Epidermal melanocyte (primary cell): Measurements from ENCODE around the gene CACTIN.
"Not testable (repeated sequence)": the region's sequence is repeated elsewhere in the genome, so short reads cannot be mapped to it uniquely, and the experiment has no call there.

ENCODE experiments used
- DNase-seq: peaks from one replicate; pipeline ENCODE4 v3.0.0; 2011; ENCODE audit warnings: low spot score; ENCODE audit not compliant: insufficient read length

The CACTIN gene

GRCh38 chr19:3663838-3664237 lies 37.2 kb upstream of the CACTIN start:
- DNase-seq: no peak

GRCh38 chr19:3661284-3662238 lies 35.0 kb upstream of the CACTIN start:
- DNase-seq: no peak

DNA sequence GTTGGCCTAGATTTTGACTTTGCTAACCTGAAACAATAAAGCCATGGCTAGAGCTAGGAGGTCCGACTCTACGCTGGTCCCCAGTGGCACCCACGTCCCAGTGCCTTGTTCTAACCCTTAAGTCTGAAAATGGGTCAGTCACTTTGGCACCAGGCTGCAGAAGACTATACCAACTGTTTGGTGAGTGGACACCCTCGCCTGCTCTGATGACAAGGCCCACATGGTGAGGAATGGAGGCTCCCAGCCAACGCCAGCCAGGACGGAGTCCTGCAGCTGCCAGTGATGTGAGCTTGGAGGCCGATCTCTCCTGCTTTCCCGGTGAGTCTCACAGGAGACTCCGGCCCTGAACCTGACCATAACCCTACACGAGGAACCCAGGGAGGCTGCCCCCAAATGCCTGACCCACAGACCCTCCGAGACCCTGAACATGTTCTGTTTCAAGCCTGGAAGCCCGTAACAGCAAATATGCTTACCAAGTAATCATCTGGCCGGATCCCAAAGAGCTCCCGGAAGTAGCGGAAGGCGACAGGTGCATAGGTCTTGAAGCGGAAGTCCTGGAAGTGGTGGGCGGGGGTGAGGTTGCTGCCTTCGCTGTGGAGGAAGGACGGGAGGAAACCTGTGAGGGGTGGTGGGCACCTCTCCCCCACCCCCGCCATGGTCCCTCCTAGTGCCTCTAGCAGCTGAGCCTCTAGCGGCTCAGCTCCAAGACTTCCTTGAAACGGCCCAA lies 34.1 kb upstream of the CACTIN start:
- no peak for DNase-seq

GRCh38 chr19:3659746-3660112 lies 33.1 kb upstream of the CACTIN start:
- DNase-seq: no peak

GRCh38 chr19:3658870-3659745 lies 32.5 kb upstream of the CACTIN start:
- DNase-seq: no peak

- no peak for DNase-seq
Measured at GRCh38 chr19:3658004-3658869, 31.6 kb upstream of the CACTIN start.

DNA sequence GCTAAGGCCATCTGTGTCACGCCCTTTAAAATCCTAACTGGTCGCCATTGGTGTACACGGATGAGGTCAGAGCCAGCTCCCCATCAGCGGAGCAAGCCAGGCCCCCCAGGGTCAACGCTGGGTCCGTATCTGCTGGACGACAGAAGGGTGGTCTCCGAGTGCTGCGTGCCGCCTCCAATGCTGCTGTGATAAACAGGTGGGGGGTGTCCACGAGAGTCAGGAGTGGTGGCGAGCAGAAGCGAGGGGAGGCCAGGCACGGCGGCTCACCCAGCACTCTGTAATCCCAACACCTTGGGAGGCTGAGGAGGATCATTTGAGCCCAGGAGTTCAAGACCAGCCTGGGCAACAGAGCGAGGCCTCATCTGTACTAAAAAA lies 30.8 kb upstream of the CACTIN start:
- no peak for DNase-seq

GRCh38 chr19:3656747-3657394 lies 30.3 kb upstream of the CACTIN start:
- no peak for DNase-seq

DNA sequence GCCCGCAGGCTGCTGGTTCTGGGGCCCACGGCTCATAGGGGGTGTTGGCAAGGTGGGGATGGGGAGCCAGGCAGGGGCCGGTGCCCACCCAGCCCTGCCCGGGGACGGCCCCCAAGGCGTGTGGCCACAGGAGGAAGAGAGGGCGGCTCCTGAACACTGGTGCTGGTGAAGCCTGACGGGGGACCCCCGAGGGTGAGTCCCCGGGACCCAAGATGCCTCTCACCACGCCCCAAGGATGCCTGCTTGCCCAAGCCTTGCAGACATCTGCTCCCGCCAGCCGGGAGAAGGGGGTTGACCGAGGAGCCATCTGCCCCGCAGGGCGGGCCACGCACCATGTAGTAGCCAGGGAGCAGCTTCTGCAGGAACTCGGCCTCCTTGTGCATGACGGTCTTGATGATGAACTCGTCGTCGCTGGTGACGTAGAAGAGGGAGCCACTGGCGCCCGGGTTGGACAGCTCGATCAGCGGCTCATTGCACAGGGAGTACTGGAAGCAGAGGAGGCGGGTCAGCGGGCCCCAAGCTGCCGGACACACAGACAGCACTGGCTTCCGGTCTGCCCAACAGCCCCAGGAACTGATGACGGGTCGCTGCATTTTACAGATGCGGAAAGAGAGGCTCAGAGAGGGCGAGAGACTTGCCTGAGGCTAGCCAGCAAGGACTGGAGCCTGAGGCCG lies 29.6 kb upstream of the CACTIN start:
- peak; percentile 61 for DNase-seq

- peak; percentile 95 for DNase-seq
Measured at GRCh38 chr19:3655402-3656072, 28.9 kb upstream of the CACTIN start.

DNA sequence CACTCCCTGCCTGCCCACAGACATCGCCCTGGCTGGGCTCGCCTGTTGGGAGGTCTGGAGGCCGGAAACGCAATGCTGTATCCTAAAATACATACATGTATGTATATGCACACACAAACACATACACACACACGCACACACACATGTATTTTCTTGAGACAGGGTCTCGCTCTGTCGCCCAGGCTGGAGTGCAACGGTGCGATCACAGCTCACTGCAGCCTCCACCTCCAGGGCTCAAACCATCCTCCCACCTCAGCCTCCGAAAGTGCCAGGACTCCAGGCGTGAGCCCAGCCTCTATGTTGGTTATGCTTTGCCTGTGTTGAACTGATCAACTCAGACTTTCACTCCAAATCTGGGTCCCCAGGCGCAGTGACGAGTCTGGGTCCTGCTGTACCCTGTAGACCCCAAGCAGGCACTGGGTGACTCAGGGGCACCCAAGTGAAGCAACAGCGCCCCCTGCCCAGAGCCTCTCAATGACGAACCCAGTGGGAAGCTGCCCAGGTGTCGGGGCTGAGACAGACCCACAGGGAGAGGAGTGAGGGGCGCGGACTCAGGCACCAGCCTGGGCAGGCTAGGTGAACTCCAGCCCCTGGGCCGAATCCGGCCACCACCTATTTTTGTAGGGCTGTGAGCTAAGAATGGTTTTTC lies 27.4 kb upstream of the CACTIN start:
- DNase-seq: no peak

DNA sequence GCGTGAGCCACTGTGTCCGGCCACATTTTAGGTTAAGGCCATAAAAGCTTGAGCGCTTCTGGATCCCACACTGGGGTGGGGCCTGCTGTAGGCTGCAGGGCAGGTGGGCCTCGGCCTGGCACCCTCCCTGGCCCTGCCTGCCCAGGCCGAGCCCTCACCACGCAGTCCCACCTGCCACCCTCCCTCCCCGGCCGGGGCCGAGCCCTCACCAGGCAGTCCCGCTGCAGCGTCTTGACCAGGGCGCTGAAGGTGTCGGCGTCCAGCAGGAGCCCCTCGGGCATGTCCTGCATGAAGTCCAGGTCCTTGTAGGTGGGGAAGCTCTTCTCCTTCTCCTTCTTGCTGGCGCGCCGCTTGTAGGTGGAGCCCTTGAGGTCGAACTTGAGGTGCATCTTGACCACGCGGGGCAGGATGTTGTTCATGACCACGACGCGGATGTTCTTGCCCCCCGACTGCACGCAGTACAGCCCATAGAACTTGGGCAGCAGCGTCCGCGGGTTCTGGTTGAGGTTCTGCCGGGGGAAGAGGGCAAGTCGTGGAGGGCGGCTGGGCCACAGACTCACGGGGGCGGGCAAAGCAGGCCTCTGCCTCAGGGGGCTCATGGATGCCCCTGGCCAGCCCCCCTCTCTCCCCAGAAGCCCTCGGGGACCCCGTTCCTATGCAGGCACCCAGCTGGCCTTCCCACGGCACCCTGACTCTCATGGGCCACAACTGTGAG lies 26.6 kb upstream of the CACTIN start:
- no peak for DNase-seq

DNA sequence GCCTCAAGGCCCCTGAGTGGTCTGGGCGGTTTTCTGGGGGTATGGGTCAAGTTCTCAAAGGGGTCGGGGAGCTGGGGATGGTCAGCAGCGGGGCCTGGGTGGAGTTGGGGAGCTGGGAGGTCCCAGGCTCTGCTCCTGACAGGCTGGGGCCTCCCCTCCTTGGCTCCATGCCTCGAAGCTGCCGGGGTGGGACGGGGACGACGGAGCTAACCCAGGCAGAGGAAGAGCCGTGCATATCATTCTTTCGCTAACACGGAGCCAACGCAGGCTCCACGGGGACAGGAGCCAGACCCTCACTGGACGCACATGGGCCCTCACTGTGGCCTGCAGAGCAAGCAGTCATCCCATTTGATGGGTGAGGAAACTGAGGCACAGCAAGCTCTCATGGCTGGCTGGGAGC lies 25.8 kb upstream of the CACTIN start:
- DNase-seq: no peak

DNA sequence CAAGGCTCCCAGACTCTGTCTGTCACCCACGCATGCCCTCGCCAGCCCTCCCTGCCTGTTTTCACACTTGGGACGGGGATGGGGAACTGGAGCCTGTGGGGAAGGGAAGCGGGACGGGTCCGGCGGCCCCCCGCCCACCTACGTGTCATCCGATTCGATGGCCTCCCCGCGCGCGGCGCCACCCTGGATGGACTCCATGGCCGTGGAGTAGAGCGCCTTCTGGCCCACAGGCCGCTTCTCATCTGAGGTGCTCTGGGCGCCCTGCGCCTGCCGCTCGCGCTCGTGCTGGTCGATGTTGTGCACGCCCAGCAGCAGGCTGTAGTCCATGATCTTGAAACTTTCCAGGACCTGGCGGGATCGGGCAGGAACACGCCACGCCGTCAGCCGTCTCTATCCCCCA lies 25.1 kb upstream of the CACTIN start:
- no peak for DNase-seq

GRCh38 chr19:3649888-3650287 lies 23.3 kb upstream of the CACTIN start:
- no peak for DNase-seq

DNA sequence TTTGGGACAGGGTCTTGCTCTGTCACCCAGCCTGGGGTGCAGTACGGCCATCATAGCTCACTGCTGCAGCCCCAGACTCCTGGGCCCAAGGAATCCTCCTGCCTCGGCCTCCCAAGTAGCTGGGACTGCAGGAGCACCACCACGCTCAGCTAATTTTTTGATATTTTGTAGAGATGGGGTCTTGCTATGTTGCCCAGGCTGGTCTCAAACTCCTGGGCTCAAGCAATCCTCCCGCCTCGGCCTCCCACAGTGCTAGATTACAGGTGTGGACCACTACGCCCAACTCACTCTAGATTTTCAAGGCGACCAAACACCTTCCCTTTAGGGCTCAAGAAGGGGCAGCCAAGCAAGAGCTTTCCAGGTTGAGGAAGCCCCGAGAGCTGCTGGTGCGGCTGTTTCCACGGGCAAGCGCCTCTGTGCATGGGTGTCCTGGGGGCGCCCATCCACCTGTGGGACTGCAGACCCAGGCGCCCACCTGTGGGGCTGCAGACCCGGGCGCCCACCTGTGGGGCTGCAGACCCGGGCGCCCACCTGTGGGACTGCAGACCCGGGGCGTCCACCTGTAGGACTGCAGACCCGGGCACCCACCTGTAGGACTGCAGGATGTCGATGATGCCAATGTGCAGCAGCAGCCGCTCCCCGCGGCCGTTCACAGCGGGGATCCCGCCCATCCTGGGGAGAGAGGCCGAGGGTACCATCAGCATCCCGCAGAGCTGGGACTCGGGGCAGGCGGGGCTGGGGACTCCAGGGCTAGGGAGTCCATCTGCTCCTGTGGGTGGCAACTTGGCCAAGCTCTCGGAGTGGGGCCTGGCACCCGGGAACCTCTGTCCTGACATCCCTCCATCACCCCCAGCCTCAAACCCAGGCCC lies 21.7 kb upstream of the CACTIN start:
- DNase-seq: no peak

- not testable (repeated sequence) for DNase-seq
Measured at GRCh38 chr19:3647102-3647501, 20.5 kb upstream of the CACTIN start.
